Lower lobe of right lung (tissue), 2 donors: ENCODE data around the gene DPH6. TPM values are rescaled to one million over a fixed set of nuclear protein-coding genes. Genes with fewer than 3 reads are reported as not detected.

Source experiments
- ATAC-seq, 2 donors: fragments of 200-7000 bp; cut with Tn5 transposase; one replicate each; pipeline ENCODE4 v1.9.1; 2020 to 2022; ENCODE audit warnings: mild to moderate bottlenecking in 2 of 2, moderate library complexity in 2 of 2
- DNase-seq: peaks from one replicate; pipeline ENCODE4 v3.0.0-alpha.2; 2020
- H3K27ac ChIP-seq: fragments of 200-600 bp; one replicate; pipeline ENCODE4 v1.8.0; 2022
- H3K27me3 ChIP-seq: fragments of 200-600 bp; one replicate; pipeline ENCODE4 v1.8.0; 2022; ENCODE audit warnings: low read depth
- H3K36me3 ChIP-seq: fragments of 200-600 bp; one replicate; pipeline ENCODE4 v1.8.0; 2022; ENCODE audit warnings: mild to moderate bottlenecking
- H3K4me1 ChIP-seq: fragments of 200-600 bp; one replicate; pipeline ENCODE4 v1.8.0; 2022
- H3K4me3 ChIP-seq: fragments of 200-600 bp; one replicate; pipeline ENCODE4 v1.8.0; 2022; ENCODE audit warnings: mild to moderate bottlenecking
- H3K9me3 ChIP-seq: fragments of 200-600 bp; one replicate; pipeline ENCODE4 v1.8.0; 2022
- intact Hi-C: fragments of 100-400 bp; cut with DNase I; formaldehyde crosslinking; loops from one replicate; pipeline ENCODE4 v1.11.0; 2022
- total RNA-seq: library from RNA; stranded (reverse); fragmentation: NEBNext Ultra II Directional; extraction: Animal tissue kit (Norgen Biotek cat#: 25700); gene quantifications from one replicate; pipeline ENCODE4 v1.2.1, GENCODE V29; 2021
- TF ChIP-seq, protein P1 (sequence below): fragments of 200-600 bp; IDR thresholded peaks from one replicate; pipeline ENCODE4 v1.8.0; 2022; ENCODE audit warnings: antibody characterized with exemption, mild to moderate bottlenecking
- donor health status: DM: no; HTN: yes; CAD: no; lungs with severe emphysema.

The DPH6 gene
- total RNA-seq, 1 donor from 2014 or later, result 9.2 TPM

DNA sequence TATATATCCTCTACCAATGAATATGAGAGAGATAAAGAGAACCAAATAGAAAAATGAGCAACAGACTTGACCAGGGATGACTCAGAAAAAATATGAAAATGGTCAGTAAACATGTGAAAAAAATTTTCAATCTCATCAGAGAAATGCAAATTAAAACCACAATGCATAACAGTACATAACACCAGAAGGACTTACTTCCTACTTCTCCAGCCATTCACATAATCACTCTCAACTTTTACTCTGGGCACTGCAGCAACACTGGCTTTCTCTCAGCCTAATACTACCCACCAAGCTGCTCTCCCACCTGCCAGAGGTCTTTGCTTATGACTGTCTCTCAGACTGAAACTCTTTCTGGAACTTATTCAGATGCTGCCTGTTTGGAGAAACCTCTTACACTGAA, 49.4 kb downstream of the DPH6 start:
- Histone ChIP-seq H3K36me3 (no peaks in the 10 kb centered on the region), H3K4me3 (no peak overlapping the region), H3K27me3 (no peaks in the 10 kb centered on the region), H3K4me1 (no peaks in the 10 kb centered on the region), H3K27ac (no peak overlapping the region), H3K9me3 (no peaks in the 10 kb centered on the region)
- no peak for ATAC-seq
- no peak for DNase-seq
- intact Hi-C loops, result no loop called here
- TF ChIP-seq, protein P1, sequence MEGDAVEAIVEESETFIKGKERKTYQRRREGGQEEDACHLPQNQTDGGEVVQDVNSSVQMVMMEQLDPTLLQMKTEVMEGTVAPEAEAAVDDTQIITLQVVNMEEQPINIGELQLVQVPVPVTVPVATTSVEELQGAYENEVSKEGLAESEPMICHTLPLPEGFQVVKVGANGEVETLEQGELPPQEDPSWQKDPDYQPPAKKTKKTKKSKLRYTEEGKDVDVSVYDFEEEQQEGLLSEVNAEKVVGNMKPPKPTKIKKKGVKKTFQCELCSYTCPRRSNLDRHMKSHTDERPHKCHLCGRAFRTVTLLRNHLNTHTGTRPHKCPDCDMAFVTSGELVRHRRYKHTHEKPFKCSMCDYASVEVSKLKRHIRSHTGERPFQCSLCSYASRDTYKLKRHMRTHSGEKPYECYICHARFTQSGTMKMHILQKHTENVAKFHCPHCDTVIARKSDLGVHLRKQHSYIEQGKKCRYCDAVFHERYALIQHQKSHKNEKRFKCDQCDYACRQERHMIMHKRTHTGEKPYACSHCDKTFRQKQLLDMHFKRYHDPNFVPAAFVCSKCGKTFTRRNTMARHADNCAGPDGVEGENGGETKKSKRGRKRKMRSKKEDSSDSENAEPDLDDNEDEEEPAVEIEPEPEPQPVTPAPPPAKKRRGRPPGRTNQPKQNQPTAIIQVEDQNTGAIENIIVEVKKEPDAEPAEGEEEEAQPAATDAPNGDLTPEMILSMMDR, result no peak

DNA sequence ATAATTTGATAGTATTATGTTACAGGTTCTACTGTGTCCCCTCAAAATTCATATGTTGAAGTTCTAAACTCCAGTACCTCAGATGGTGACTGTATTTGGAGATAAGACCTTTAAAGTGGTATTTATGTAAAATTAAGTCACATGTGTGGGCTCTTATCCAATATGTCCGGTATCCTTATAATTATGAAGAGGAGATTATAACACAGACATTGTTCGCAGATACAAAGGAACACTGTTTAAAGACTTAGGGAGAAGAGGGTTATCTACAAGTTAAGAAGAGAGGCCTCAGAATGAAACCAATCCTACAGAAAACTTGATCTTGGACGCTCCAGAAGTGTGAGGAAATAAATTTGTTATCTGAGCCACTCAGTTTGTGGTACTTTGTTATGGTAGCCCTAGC, 50.9 kb downstream of the DPH6 start:
- no peaks in the 10 kb centered on the region for H3K9me3 ChIP-seq
- DNase-seq (no peak), ATAC-seq (no peak)
- intact Hi-C loops, result no loop called here
- TF ChIP-seq, protein P1, result no peak
- no peaks in the 10 kb centered on the region for H3K27me3 ChIP-seq
- H3K36me3 ChIP-seq, result no peaks in the 10 kb centered on the region
- no peaks in the 10 kb centered on the region for H3K4me1 ChIP-seq
- H3K4me3 ChIP-seq, result no peak overlapping the region
- H3K27ac ChIP-seq, result no peak overlapping the region

DNA sequence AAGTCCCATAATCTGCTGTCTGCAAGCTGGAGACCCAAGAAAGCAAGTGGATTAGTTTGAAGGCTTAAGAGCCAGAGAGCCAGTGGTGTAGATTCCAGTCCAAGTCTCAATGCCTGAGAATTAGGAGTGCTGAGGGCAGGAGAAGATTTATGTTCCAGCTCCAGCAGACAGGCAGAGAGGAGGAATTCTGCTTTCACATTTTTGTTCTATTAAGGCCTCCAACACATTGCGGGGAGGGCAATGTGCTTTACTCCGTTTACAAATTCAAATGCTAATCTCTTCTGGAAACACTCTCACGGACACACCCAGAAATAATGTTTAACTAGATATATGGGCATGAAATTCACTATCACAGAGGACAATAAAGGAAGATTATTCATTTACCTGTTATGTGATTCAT, 54.0 kb downstream of the DPH6 start:
- Histone ChIP-seq H3K9me3 (no peaks in the 10 kb centered on the region), H3K36me3 (no peaks in the 10 kb centered on the region)
- intact Hi-C loops, result no loop called here

DNA sequence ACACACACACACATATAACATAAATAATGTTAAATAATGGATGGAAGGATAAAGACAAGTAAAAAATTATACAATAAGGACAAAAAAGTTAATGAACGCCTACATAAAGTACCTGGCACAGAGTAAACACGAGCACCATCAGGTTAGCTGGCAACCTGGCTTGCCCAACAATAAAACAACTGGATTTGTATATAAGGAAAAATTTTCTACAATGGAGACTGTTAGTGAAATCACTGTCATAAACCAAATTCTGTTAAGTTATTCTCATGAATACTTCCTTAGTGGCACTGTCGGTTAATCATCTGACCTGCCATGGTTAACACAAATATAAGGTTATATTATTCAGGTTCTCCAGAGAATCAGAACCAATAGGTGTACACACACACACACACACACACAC, 54.8 kb downstream of the DPH6 start:
- no peaks in the 10 kb centered on the region for H3K27me3 ChIP-seq
- intact Hi-C loops, result no loop called here
- DNase-seq (no peak), ATAC-seq (no peak)
- H3K9me3 ChIP-seq, result no peaks in the 10 kb centered on the region
- H3K36me3 ChIP-seq, result no peaks in the 10 kb centered on the region
- no peaks in the 10 kb centered on the region for H3K4me1 ChIP-seq
- TF ChIP-seq, protein P1, result no peak
- H3K4me3 ChIP-seq, result no peak overlapping the region
- H3K27ac ChIP-seq, result no peak overlapping the region

More for the DNA sequence above, 54.0 kb downstream of the DPH6 start:
- ATAC-seq (no peak), DNase-seq (no peak)
- no peaks in the 10 kb centered on the region for H3K4me1 ChIP-seq
- H3K4me3 ChIP-seq, result no peak overlapping the region
- H3K27ac ChIP-seq, result no peak overlapping the region
- H3K27me3 ChIP-seq, result no peaks in the 10 kb centered on the region
- TF ChIP-seq, protein P1, result no peak

DNA sequence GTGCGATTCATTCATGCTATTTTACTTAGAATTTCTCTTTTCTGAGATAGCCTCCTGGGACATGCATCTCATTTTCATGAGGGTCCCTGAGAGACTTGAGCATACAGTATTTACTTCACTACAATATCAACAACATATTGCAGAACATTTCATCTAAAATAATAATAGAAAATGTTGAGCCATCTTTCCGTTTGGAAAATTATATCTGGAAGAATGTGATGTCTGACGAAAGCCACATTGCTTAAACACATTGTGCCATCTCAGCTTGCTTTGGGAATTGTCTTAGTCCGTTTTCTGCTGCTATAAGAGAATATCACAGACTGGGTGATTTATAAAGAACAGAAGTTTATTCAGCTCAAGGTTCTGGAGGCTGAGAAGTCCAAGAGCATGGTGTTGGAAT, 55.5 kb downstream of the DPH6 start:
- no peak overlapping the region for H3K27ac ChIP-seq
- no peaks in the 10 kb centered on the region for H3K9me3 ChIP-seq
- no peaks in the 10 kb centered on the region for H3K27me3 ChIP-seq
- ATAC-seq, result no peak
- TF ChIP-seq, protein P1, result no peak
- no peak for DNase-seq
- H3K36me3 ChIP-seq, result no peaks in the 10 kb centered on the region
- intact Hi-C loops, result no loop called here
- H3K4me3 ChIP-seq, result no peak overlapping the region
- no peaks in the 10 kb centered on the region for H3K4me1 ChIP-seq

DNA sequence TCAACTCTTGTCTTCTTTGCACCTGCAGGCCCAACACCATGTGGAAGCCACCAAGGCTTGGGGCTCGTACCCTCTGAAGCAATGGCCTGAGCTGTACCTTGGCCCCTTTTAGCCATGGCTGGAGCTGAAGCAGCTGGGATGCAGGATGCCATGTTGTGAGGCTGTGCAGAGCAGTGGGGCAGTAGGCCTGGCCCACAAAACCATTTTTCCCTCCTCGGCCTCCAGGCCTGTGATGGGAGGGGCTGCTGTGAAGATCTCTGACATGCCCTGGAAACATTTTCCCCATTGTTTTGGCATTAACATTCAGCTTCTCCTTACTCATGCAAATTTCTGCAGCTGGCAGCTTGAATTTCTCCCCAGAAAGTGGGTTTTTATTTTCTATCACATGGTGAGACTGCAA, 58.5 kb downstream of the DPH6 start:
- intact Hi-C loops, result no loop called here
- TF ChIP-seq, protein P1, result no peak

More for the DNA sequence above, 58.5 kb downstream of the DPH6 start:
- DNase-seq (no peak), ATAC-seq (no peak)
- no peak overlapping the region for H3K27ac ChIP-seq
- H3K27me3 ChIP-seq, result no peaks in the 10 kb centered on the region
- no peaks in the 10 kb centered on the region for H3K36me3 ChIP-seq
- H3K9me3 ChIP-seq, result no peaks in the 10 kb centered on the region
- H3K4me1 ChIP-seq, result no peaks in the 10 kb centered on the region
- no peak overlapping the region for H3K4me3 ChIP-seq
